HepG2 (cell line): ENCODE results near the gene MLXIPL. TPM values are rescaled to one million over a fixed set of nuclear protein-coding genes. Genes with fewer than 3 reads are reported as not detected.

Source experiments
- ATAC-seq: fragments of 200-7000 bp; cut with Tn5 transposase; 3 replicates; pipeline ENCODE4 v1.9.1; 2020; ENCODE audit warnings: mild to moderate bottlenecking, moderate library complexity
- BruUV-seq: library from RNA; stranded (reverse); fragments of 400-500 nt; replicated peaks from 2 replicates; lab custom pipeline; 2021; lab: Mats Ljungman, UMichigan
- CTCF ChIA-PET: fragments of 300-600 bp; formaldehyde crosslinking; extraction: SDS; loops from one replicate; lab custom pipeline; 2021; ENCODE audit warnings: low total read pairs, inconsistent platforms, low intra/inter-chr PET ratio; lab: Yijun Ruan, JAX
- POLR2A ChIA-PET: fragments of 350-600 bp; sonication (Branson Sonifier 250); formaldehyde crosslinking; loops from one replicate; lab custom pipeline; 2020; ENCODE audit warnings: antibody characterized with exemption, inconsistent platforms; lab: Yijun Ruan, JAX
- DNase-seq: peaks from one replicate; pipeline ENCODE4 v3.0.0-alpha.2; 2015; ENCODE audit warnings: low spot score
- FAIRE-seq: peaks from 3 replicates; lab custom pipeline; 2011; peaks lifted over from hg19 to GRCh38; lab: Jason Lieb, UNC
- H2AFZ ChIP-seq: one replicate; pipeline ENCODE4 v1.6.1; 2011; ENCODE audit warnings: low read length, inconsistent platforms
- H3K27ac ChIP-seq: fragments of 300-600 bp; 3 replicates; pipeline ENCODE4 v1.8.0; 2011; ENCODE audit warnings: mixed run types, mild to moderate bottlenecking, mixed read lengths, low read length, inconsistent platforms; ENCODE audit not compliant: insufficient read depth; ENCODE audit errors: extremely low read length
- H3K27me3 ChIP-seq, 2 experiments: fragments of 200-600 bp in 1 of 2; 2 replicates in 1 of 2; 3 replicates in 1 of 2; pipeline versions ENCODE4 v1.6.0 to v1.8.0; 2011; ENCODE audit warnings: low read length in 2 of 2, mild to moderate bottlenecking in 2 of 2, moderate library complexity in 2 of 2, inconsistent platforms in 1 of 2; ENCODE audit not compliant: insufficient read depth in 2 of 2, control insufficient read depth in 1 of 2
- H3K36me3 ChIP-seq, 2 experiments: fragments of 200-600 bp in 1 of 2; replicated peaks in 1 of 2; 2 replicates in 1 of 2; 3 replicates in 1 of 2; pipeline versions ENCODE4 v1.5.1 to v1.8.0; 2011; ENCODE audit warnings: low read length in 2 of 2, inconsistent platforms in 1 of 2; ENCODE audit not compliant: insufficient read depth in 2 of 2, control insufficient read depth in 1 of 2
- H3K4me1 ChIP-seq: 2 replicates; pipeline ENCODE4 v1.5.1; 2012; ENCODE audit warnings: low read length, inconsistent platforms; ENCODE audit not compliant: insufficient read depth
- H3K4me2 ChIP-seq: 2 replicates; pipeline ENCODE4 v1.6.0; 2011; ENCODE audit warnings: low read depth, low read length, inconsistent platforms
- H3K4me3 ChIP-seq, 3 experiments: fragments of 200-600 bp in 1 of 3; sonication (generic), shearing (Covaris generic) in 1 of 3; replicated peaks in 1 of 3; 2 replicates each; pipeline ENCODE4 v1.5.1; 2011 to 2016; ENCODE audit warnings: low read length in 3 of 3, inconsistent platforms in 2 of 3, low read depth in 2 of 3, mild to moderate bottlenecking in 2 of 3, control low read depth in 1 of 3, mixed read lengths in 1 of 3; ENCODE audit not compliant: insufficient read depth in 1 of 3
- H3K79me2 ChIP-seq: one replicate; pipeline ENCODE4 v1.6.1; 2011; ENCODE audit warnings: low read length, inconsistent platforms; ENCODE audit not compliant: insufficient read depth
- H3K9ac ChIP-seq: 2 replicates; pipeline ENCODE4 v1.6.0; 2011; ENCODE audit warnings: mild to moderate bottlenecking, low read depth, low read length, inconsistent platforms; ENCODE audit not compliant: insufficient read depth
- H3K9me3 ChIP-seq: 2 replicates; pipeline ENCODE4 v1.5.1; 2012; ENCODE audit warnings: mild to moderate bottlenecking, low read length
- H4K20me1 ChIP-seq: 2 replicates; pipeline ENCODE4 v1.6.0; 2011; ENCODE audit warnings: inconsistent platforms, mild to moderate bottlenecking, low read length, moderate library complexity; ENCODE audit not compliant: insufficient read depth
- AGO1 ChIP-seq: fragments of 200-400 bp; formaldehyde crosslinking; IDR thresholded peaks from 2 replicates; pipeline ENCODE4 v1.6.1; 2017; ENCODE audit warnings: mild to moderate bottlenecking, low read depth, low read length, moderate library complexity; ENCODE audit not compliant: poor library complexity, severe bottlenecking
- AGO2 ChIP-seq: fragments of 200-400 bp; formaldehyde crosslinking; optimal IDR thresholded peaks from 2 replicates; pipeline ENCODE3; 2017; ENCODE audit warnings: mild to moderate bottlenecking, low read depth, low read length, moderate library complexity
- CENPX ChIP-seq: sonication (generic); formaldehyde crosslinking; IDR thresholded peaks from 2 replicates; pipeline ENCODE4 v1.9.0; 2021; ENCODE audit warnings: mild to moderate bottlenecking, missing genetic modification reagents, moderate library complexity
- FOXA3 ChIP-seq: IDR thresholded peaks from 2 replicates; pipeline ENCODE4 v1.6.1; 2016; ENCODE audit warnings: missing genetic modification reagents, missing compliant biosample characterization
- HNRNPK ChIP-seq: fragments of 200-400 bp; formaldehyde crosslinking; IDR thresholded peaks from 2 replicates; pipeline ENCODE4 v1.6.1; 2018; ENCODE audit warnings: low read length, low read depth, moderate library complexity, mild to moderate bottlenecking; ENCODE audit not compliant: poor library complexity, severe bottlenecking
- HNRNPLL ChIP-seq: fragments of 200-400 bp; formaldehyde crosslinking; IDR thresholded peaks from 2 replicates; pipeline ENCODE4 v1.6.1; 2017; ENCODE audit warnings: mild to moderate bottlenecking, low read depth, low read length; ENCODE audit not compliant: poor library complexity, severe bottlenecking
- NFIC ChIP-seq: IDR thresholded peaks from 2 replicates; pipeline ENCODE4 v1.6.1; 2012; ENCODE audit warnings: mild to moderate bottlenecking, low read length, inconsistent platforms
- POLR2A ChIP-seq, 2 experiments: IDR thresholded peaks; 2 replicates each; pipeline ENCODE4 v1.6.1; 2011; ENCODE audit warnings: low read depth in 2 of 2, low read length in 2 of 2, mild to moderate bottlenecking in 1 of 2, moderate library complexity in 1 of 2; ENCODE audit not compliant: insufficient read depth in 1 of 2
- POLR2G ChIP-seq: fragments of 200-400 bp; formaldehyde crosslinking; IDR thresholded peaks from 2 replicates; pipeline ENCODE4 v1.6.1; 2018; ENCODE audit warnings: mild to moderate bottlenecking, low read depth, low read length, moderate library complexity
- ZNF451 ChIP-seq: sonication (generic); formaldehyde crosslinking; IDR thresholded peaks from 2 replicates; pipeline ENCODE4 v1.5.0; 2020; ENCODE audit warnings: mild to moderate bottlenecking, missing genetic modification reagents
- ZNF747 ChIP-seq: sonication (generic); formaldehyde crosslinking; IDR thresholded peaks from 2 replicates; pipeline ENCODE4 v1.8.1; 2023; ENCODE audit warnings: missing genetic modification reagents, mild to moderate bottlenecking, borderline replicate concordance
- ZSCAN5A ChIP-seq: sonication (generic); formaldehyde crosslinking; IDR thresholded peaks from 2 replicates; pipeline ENCODE4 v1.8.0; 2022; ENCODE audit warnings: mild to moderate bottlenecking, missing genetic modification reagents, borderline replicate concordance
- WGBS: methylation state at CpG from one replicate; pipeline ENCODE4 v1.1.6; 2017; ENCODE audit warnings: low lambda C conversion rate; 5-methylcytosine and 5-hydroxymethylcytosine counted together
- in situ Hi-C: cut with HindIII; loops from 2 replicates; pipeline ENCODE4 v1.10.0; 2017; ENCODE audit warnings: low pct_unique_long_range_greater_than_20kb; ENCODE audit not compliant: extremely low pct_ligation_motif_present
- intact Hi-C: fragments of 100-400 bp; cut with micrococcal nuclease; formaldehyde crosslinking; loops from one replicate; pipeline ENCODE4 v1.10.0; 2022; ENCODE audit not compliant: unreplicated experiment
- polyA plus RNA-seq, 8 experiments: library from polyadenylated mRNA; depleted of rRNA in 3 of 8; stranded (reverse) in 7 of 8; unstranded in 1 of 8; fragments of >200 nt; fragmentation: Illumina TruSeq in 4 of 8; extraction: Trizol in 4 of 8; gene quantifications; 2 replicates each; pipeline versions ENCODE4 v1.2.1 to v1.2.3, GENCODE V29; 2011 to 2016; ENCODE audit warnings: low read depth in 4 of 8, missing spikeins in 1 of 8, mixed read lengths in 1 of 8; ENCODE audit not compliant: insufficient read depth in 1 of 8
- total RNA-seq, 5 experiments: library from RNA; depleted of rRNA; stranded (reverse); fragments of >200 nt; fragmentation: Illumina TruSeq; extraction: Trizol; gene quantifications; 2 replicates each; pipeline ENCODE4 v1.2.3, GENCODE V29; 2016; ENCODE audit warnings: low read depth in 1 of 5
- TF ChIP-seq, protein P1 (sequence below): IDR thresholded peaks from 2 replicates; pipeline ENCODE4 v1.6.1; 2012; ENCODE audit warnings: low read depth, low read length, improper control_type of control experiment
- TF ChIP-seq, protein P2 (sequence below): sonication (generic); formaldehyde crosslinking; IDR thresholded peaks from 2 replicates; pipeline ENCODE4 v1.9.0; 2021; ENCODE audit warnings: missing genetic modification reagents, borderline replicate concordance

MLXIPL gene
- total and polyA plus RNA-seq, 2 of the 13 experiments (the other 11 are each of a cell fraction or from before 2014, with no cell fraction given), result 51.6 to 60.1 TPM

- TF ChIP-seq, protein P1, sequence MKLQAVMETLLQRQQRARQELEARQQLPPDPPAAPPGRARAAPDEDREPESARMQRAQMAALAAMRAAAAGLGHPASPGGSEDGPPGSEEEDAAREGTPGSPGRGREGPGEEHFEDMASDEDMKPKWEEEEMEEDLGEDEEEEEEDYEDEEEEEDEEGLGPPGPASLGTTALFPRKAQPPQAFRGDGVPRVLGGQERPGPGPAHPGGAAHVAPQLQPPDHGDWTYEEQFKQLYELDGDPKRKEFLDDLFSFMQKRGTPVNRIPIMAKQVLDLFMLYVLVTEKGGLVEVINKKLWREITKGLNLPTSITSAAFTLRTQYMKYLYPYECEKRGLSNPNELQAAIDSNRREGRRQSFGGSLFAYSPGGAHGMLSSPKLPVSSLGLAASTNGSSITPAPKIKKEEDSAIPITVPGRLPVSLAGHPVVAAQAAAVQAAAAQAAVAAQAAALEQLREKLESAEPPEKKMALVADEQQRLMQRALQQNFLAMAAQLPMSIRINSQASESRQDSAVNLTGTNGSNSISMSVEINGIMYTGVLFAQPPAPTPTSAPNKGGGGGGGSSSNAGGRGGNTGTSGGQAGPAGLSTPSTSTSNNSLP, result no peak
- TF ChIP-seq, protein P2, sequence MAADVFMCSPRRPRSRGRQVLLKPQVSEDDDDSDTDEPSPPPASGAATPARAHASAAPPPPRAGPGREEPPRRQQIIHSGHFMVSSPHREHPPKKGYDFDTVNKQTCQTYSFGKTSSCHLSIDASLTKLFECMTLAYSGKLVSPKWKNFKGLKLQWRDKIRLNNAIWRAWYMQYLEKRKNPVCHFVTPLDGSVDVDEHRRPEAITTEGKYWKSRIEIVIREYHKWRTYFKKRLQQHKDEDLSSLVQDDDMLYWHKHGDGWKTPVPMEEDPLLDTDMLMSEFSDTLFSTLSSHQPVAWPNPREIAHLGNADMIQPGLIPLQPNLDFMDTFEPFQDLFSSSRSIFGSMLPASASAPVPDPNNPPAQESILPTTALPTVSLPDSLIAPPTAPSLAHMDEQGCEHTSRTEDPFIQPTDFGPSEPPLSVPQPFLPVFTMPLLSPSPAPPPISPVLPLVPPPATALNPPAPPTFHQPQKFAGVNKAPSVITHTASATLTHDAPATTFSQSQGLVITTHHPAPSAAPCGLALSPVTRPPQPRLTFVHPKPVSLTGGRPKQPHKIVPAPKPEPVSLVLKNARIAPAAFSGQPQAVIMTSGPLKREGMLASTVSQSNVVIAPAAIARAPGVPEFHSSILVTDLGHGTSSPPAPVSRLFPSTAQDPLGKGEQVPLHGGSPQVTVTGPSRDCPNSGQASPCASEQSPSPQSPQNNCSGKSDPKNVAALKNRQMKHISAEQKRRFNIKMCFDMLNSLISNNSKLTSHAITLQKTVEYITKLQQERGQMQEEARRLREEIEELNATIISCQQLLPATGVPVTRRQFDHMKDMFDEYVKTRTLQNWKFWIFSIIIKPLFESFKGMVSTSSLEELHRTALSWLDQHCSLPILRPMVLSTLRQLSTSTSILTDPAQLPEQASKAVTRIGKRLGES (CRISPR knock-in tag), result no peak
Measured at GRCh38 chr7:73597978-73598782, 26.1 kb downstream of the MLXIPL start (continued).

DNA sequence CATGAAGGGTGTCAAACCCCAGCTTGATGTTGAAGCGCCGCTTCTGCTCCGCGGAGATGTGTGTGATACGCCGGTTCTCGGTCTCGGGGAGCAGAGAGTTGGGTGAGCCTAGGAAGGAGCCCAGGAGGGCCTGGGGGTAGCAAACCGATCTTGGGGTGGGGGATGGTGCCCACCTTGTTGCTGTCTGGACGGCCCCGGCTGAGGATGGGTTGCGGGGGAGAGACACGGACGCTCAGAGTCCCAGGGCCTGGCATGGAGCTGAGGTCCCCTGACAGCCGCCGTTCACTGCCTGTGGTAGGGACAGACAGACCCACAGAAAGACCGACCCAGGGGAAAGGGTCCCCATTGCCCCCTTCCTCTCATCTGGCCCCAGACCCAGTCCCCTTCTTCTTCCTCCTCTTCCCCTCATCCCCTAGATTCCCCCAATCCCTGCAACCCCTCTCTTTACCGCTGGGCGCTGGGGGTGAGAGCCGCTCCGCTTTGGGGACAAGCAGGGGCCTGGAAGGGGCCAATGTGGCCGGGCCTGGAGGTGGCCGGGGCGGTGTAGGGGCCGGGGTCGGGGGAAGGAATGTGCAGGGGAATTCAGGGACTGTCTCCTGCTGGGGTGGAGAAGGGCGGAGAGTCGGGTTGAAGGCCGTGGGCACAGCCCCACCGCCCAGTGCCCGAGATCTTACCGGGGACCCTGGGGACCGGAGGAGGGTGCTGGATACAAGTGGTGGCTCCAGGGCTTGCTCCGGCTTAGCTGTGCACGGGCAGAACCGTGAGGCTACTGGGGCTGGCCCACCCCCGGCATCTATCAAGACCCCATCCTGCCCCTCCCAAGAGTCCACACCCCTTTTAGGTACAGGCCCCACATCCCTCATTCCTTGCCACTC, 27.9 kb downstream of the MLXIPL start:
- H3K79me2 ChIP-seq, result no peaks in the 10 kb centered on the region
- BruUV-seq, result no TSS peak
- peaks cover 11 to 31% of the 10 kb centered on the region in 2 experiments for H3K36me3 ChIP-seq
- no peak overlapping the region for H3K4me3 ChIP-seq
- DNase-seq (no peak), ATAC-seq (peak; percentile 1), FAIRE-seq (no peak)
- H3K9ac ChIP-seq, result no peak overlapping the region
- no peak overlapping the region for H3K27ac ChIP-seq
- CTCF ChIA-PET, result no interaction called here
- intact Hi-C loops, result no loop called here
- no peaks in the 10 kb centered on the region for H3K9me3 ChIP-seq
- no peaks in the 10 kb centered on the region for H3K27me3 ChIP-seq
- in situ Hi-C loops, result no loop called here
- peaks cover 32% of the 10 kb centered on the region for H4K20me1 ChIP-seq
- H3K4me1 ChIP-seq, result no peaks in the 10 kb centered on the region
- H3K4me2 ChIP-seq, result no peak overlapping the region
- 97% methylated on average over 31 of the region's 37 CpGs for WGBS
- H2AFZ ChIP-seq, result no peak overlapping the region
- POLR2A ChIA-PET, result interaction anchor here (1.3 to 19.7 kb wide), 4 partner anchors 9 to 22 kb away, joined by 3 to 416 read pairs (median 6); partner anchors contain the start of gene MLXIPL
- TF ChIP-seq HNRNPLL, result no peak
- no peak for TF ChIP-seq ZNF747 (CRISPR knock-in tag)
- TF ChIP-seq AGO2, result peak; percentile 96
- no peak for TF ChIP-seq FOXA3 (CRISPR knock-in tag)
- TF ChIP-seq POLR2G, result peak; percentile 47; the same call in 1 of the 2 replicates
- no peak for TF ChIP-seq ZSCAN5A (CRISPR knock-in tag)
- peak; percentile 31; a peak in 1 of 4 replicates for TF ChIP-seq POLR2A (IDR thresholded peaks at IDR 0.05; ENCODE audit: insufficient read depth in 1 of 2, low read depth in 2 of 2, low read length in 2 of 2)
- TF ChIP-seq NFIC, result no peak
- no peak for TF ChIP-seq ZNF451 (CRISPR knock-in tag)
- TF ChIP-seq AGO1, result peak; percentile 88
- no peak for TF ChIP-seq CENPX (CRISPR knock-in tag)
- TF ChIP-seq HNRNPK, result peak; percentile 29
